Effector memory CD8-positive, alpha-beta T cell (primary cell): ENCODE results near the gene SKIC3.

ENCODE experiments used
- ATAC-seq: fragments of 150-1000 bp; cut with Tn5 transposase; replicated peaks from 2 replicates; pipeline ENCODE4 v1.10.0; 2021; ENCODE audit warnings: mild to moderate bottlenecking, moderate library complexity
- DNase-seq, 3 experiments: peaks; one replicate each; pipeline ENCODE4 v3.0.0; 2021
- H3K27ac Mint-ChIP-seq, 2 donors: one replicate each; pipeline ENCODE4 v1.8.0; 2022; ENCODE audit warnings: mild to moderate bottlenecking in 2 of 2, mixed read lengths in 2 of 2, moderate library complexity in 2 of 2
- H3K27me3 Mint-ChIP-seq, 2 donors: one replicate each; pipeline ENCODE4 v1.8.0; 2022; ENCODE audit warnings: mixed read lengths in 2 of 2
- H3K36me3 Mint-ChIP-seq: one replicate; pipeline ENCODE4 v1.8.0; 2022; ENCODE audit warnings: mild to moderate bottlenecking, moderate library complexity, mixed read lengths; ENCODE audit not compliant: insufficient read depth
- H3K4me1 Mint-ChIP-seq, 2 donors: one replicate each; pipeline ENCODE4 v1.8.0; 2022; ENCODE audit warnings: low read depth in 2 of 2, mixed read lengths in 2 of 2
- H3K4me3 Mint-ChIP-seq, 2 donors: one replicate each; pipeline ENCODE4 v1.8.0; 2022; ENCODE audit warnings: mild to moderate bottlenecking in 2 of 2, mixed read lengths in 2 of 2, moderate library complexity in 2 of 2
- H3K9me3 Mint-ChIP-seq, 2 donors: one replicate each; pipeline ENCODE4 v1.8.0; 2022; ENCODE audit warnings: mixed read lengths in 2 of 2

SKIC3 gene

DNA sequence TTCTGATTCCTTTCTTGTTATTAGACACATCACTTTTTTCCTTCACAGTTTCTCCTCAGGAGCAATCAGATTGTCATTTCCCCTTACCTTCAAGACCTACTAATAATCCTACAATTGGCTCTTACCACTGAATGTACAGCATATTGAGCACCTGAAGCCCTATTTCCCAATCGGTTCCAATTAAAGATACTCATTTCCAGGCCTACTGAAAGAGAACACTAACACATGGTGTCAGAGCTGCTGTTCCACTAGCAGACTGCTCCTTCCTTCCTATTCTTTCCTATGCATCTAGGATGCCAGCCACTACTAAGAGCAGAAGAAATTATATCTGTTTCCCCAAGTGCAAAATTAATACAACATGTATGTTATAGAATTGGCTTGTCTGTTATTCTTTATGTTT, 34.6 kb downstream of the SKIC3 start:
- DNase-seq, result no peak
- Mint-ChIP-seq H3K9me3 (no peaks in the 10 kb centered on the region), H3K27ac (no peak overlapping the region), H3K4me1 (no peaks in the 10 kb centered on the region), H3K36me3 (peaks cover 64% of the 10 kb centered on the region), H3K4me3 (no peak overlapping the region), H3K27me3 (no peaks in the 10 kb centered on the region)
- ATAC-seq, result no peak

GRCh38 chr5:95519681-95520080, 35.1 kb downstream of the SKIC3 start:
- no peaks in the 10 kb centered on the region for H3K27me3 Mint-ChIP-seq
- no peak overlapping the region for H3K4me3 Mint-ChIP-seq
- no peaks in the 10 kb centered on the region for H3K9me3 Mint-ChIP-seq
- DNase-seq (no peak), ATAC-seq (no peak)
- no peak overlapping the region for H3K27ac Mint-ChIP-seq
- H3K36me3 Mint-ChIP-seq, result peaks cover 64% of the 10 kb centered on the region
- H3K4me1 Mint-ChIP-seq, result no peaks in the 10 kb centered on the region

GRCh38 chr5:95519151-95519550, 35.6 kb downstream of the SKIC3 start:
- no peaks in the 10 kb centered on the region for H3K4me1 Mint-ChIP-seq
- H3K4me3 Mint-ChIP-seq, result no peak overlapping the region
- H3K27me3 Mint-ChIP-seq, result no peaks in the 10 kb centered on the region
- ATAC-seq, result no peak
- no peaks in the 10 kb centered on the region for H3K9me3 Mint-ChIP-seq
- DNase-seq, result no peak
- H3K27ac Mint-ChIP-seq, result peak overlapping the region in 1 of 2 donors; percentile 42
- H3K36me3 Mint-ChIP-seq, result peaks cover 60% of the 10 kb centered on the region

GRCh38 chr5:95518417-95518816, 36.4 kb downstream of the SKIC3 start:
- H3K4me3 Mint-ChIP-seq, result no peak overlapping the region
- ATAC-seq (no peak), DNase-seq (no peak)
- peak overlapping the region in 1 of 2 donors; percentile 42 for H3K27ac Mint-ChIP-seq
- H3K27me3 Mint-ChIP-seq, result no peaks in the 10 kb centered on the region
- H3K36me3 Mint-ChIP-seq, result peaks cover 57% of the 10 kb centered on the region
- H3K9me3 Mint-ChIP-seq, result no peaks in the 10 kb centered on the region
- H3K4me1 Mint-ChIP-seq, result no peaks in the 10 kb centered on the region

GRCh38 chr5:95511606-95512005, 43.2 kb downstream of the SKIC3 start:
- no peaks in the 10 kb centered on the region for H3K9me3 Mint-ChIP-seq
- H3K27ac Mint-ChIP-seq, result no peak overlapping the region
- no peak for ATAC-seq
- no peak overlapping the region for H3K4me3 Mint-ChIP-seq
- no peak for DNase-seq
- no peaks in the 10 kb centered on the region for H3K4me1 Mint-ChIP-seq
- no peaks in the 10 kb centered on the region for H3K27me3 Mint-ChIP-seq
- H3K36me3 Mint-ChIP-seq, result peaks cover 64% of the 10 kb centered on the region

DNA sequence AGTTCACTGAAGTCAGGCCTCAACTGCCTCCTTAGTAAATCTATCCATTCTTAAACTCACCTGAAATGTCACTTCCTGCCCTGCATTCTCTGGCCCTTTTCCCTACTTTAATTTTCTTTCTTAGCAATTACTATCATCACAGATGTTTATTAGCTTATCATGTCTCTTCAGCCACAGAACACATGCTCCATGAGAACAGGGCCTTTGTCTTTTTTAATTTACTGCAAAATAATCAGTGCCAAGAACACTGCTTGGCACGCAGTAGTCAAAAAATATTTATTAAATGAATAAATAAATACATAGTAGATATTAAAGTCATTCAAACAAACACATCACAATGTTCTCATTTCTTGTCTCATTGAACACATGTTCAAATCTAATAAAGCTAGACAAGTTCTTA, 46.2 kb downstream of the SKIC3 start:
- Mint-ChIP-seq H3K36me3 (peaks cover 73% of the 10 kb centered on the region), H3K4me1 (no peaks in the 10 kb centered on the region), H3K27me3 (no peaks in the 10 kb centered on the region), H3K9me3 (no peaks in the 10 kb centered on the region), H3K4me3 (no peak overlapping the region), H3K27ac (no peak overlapping the region)
- DNase-seq (no peak), ATAC-seq (no peak)
